Pulmonary artery endothelial cell (primary cell): ENCODE measurements around the gene RERE. TPM values are rescaled to one million over a fixed set of nuclear protein-coding genes. Genes with fewer than 3 reads are reported as not detected.

ENCODE experiments used
- DNase-seq: peaks from one replicate; pipeline ENCODE4 v3.0.0-alpha.2; 2011; ENCODE audit warnings: low read depth, low spot score
- total RNA-seq: library from RNA; depleted of rRNA; stranded (reverse); fragments of >200 nt; gene quantifications from 2 replicates; pipeline ENCODE4 v1.2.3, GENCODE V29; 2014

Gene RERE
- total RNA-seq, 1 donor from 2014 or later, result 60.7 TPM

GRCh38 chr1:8314346-8315280, 502.8 kb downstream of the RERE start:
- peak; percentile 41 for DNase-seq

GRCh38 chr1:8313231-8313630, 504.2 kb downstream of the RERE start:
- no peak for DNase-seq

- no peak for DNase-seq
Observed at GRCh38 chr1:8312235-8313218, 504.9 kb downstream of the RERE start.

- DNase-seq, result no peak
Observed at GRCh38 chr1:8311068-8311718, 506.2 kb downstream of the RERE start.

GRCh38 chr1:8307628-8308027, 509.8 kb downstream of the RERE start:
- no peak for DNase-seq

- DNase-seq, result no peak
Observed at GRCh38 chr1:8303876-8304275, 513.6 kb downstream of the RERE start.

- no peak for DNase-seq
Observed at GRCh38 chr1:8303141-8303540, 514.3 kb downstream of the RERE start.

Other genes with a start within 250 kb of the RERE start
- 2,385 and 2,702 TPM in 2 replicates for gene ENO1, start 61.0 kb upstream of the RERE start, total RNA-seq
- gene CA6, start 128.2 kb upstream of the RERE start, total RNA-seq, result not detected in 2 replicates
- gene SLC2A7, start 208.8 kb upstream of the RERE start, total RNA-seq, result not detected in 2 replicates